ENCODE data around the gene RPP38.
A peak's percentile ranks its signal among the peaks of the same experiment; 100 is the strongest.

RPP38 gene

DNA sequence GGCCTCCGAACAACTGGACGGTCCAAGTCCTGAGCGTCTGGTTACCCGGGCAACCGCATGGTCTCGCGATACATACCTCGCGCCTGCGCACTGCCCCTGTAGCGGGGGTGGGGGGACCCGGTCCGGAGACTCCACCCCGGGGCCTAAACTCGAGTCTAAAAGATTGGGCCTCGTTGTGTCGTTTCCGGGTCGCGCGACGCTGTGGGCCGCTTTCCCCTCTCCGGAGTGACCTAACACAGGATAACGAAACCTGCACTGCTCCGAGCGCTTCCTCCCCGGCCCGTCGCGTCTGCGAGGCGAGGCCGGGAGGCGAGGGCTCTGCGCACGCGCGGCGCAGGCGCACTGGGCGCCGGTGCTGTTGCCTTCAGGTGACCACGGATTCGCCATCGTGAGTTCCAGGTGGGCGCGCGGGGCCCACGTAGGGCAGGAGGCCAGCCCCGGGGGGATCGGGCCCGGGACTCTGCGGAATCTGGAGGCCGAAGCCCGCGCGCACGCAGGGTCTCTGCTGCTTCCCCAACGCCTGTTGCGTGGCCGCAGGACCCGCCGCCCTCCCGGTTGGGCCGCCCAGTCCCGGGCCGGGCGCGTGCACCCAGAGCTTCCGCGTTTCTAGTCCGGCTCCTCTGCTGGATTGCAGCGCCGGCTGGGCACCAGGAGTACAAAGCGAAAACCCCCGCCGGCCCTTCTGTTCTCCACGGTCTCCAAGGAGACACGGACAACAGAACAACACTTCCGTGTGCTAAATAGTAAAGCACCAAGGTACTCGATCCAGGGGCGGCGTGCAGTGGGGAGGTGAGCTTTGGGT is at the start of gene RPP38:
RPP38 (plus strand) TSS at position 345 of the 802 bp plus-strand sequence. CDS start 5,960 bp downstream, outside the sequence.
- H3K9ac ChIP-seq (ENCODE audit: low read depth, low read length) = peak within 1 kb of the TSS; percentile 97
- peaks cover 2% of the 10 kb centered on the region for H3K36me3 ChIP-seq (ENCODE audit: control insufficient read depth, insufficient read depth, low read length)
- no peaks in the 10 kb centered on the region for H3K9me3 ChIP-seq (ENCODE audit: control insufficient read depth, insufficient read depth, low read length)
- H3K4me1 ChIP-seq (ENCODE audit: control insufficient read depth, insufficient read depth, low read length) = no peaks in the 10 kb centered on the region
- H3K27me3 ChIP-seq (ENCODE audit: control insufficient read depth, insufficient read depth, low read length) = no peaks in the 10 kb centered on the region
- peak within 1 kb of the TSS; percentile 93 for H3K4me3 ChIP-seq (ENCODE audit: low read depth, low read length)

- Histone ChIP-seq H3K4me1 (ENCODE audit: control insufficient read depth, insufficient read depth, low read length) (peaks cover 5% of the 10 kb centered on the region), H3K27me3 (ENCODE audit: control insufficient read depth, insufficient read depth, low read length) (no peaks in the 10 kb centered on the region), H3K9ac (ENCODE audit: low read depth, low read length) (no peak overlapping the region), H3K36me3 (ENCODE audit: control insufficient read depth, insufficient read depth, low read length) (no peaks in the 10 kb centered on the region), H3K4me3 (ENCODE audit: low read depth, low read length) (no peak overlapping the region), H3K9me3 (ENCODE audit: control insufficient read depth, insufficient read depth, low read length) (no peaks in the 10 kb centered on the region)
Observed at GRCh38 chr10:15049533-15049932, 47.6 kb upstream of the RPP38 start.

GRCh38 chr10:15052121-15052520 is 45.0 kb upstream of the RPP38 start:
- H3K4me3 ChIP-seq (ENCODE audit: low read depth, low read length) = no peak overlapping the region
- no peaks in the 10 kb centered on the region for H3K9me3 ChIP-seq (ENCODE audit: control insufficient read depth, insufficient read depth, low read length)
- H3K4me1 ChIP-seq (ENCODE audit: control insufficient read depth, insufficient read depth, low read length) = no peaks in the 10 kb centered on the region

GRCh38 chr10:15053061-15053460 is 44.1 kb upstream of the RPP38 start:
- H3K4me1 ChIP-seq (ENCODE audit: control insufficient read depth, insufficient read depth, low read length) = no peaks in the 10 kb centered on the region
- no peak overlapping the region for H3K4me3 ChIP-seq (ENCODE audit: low read depth, low read length)
- H3K27me3 ChIP-seq (ENCODE audit: control insufficient read depth, insufficient read depth, low read length) = no peaks in the 10 kb centered on the region
- no peaks in the 10 kb centered on the region for H3K9me3 ChIP-seq (ENCODE audit: control insufficient read depth, insufficient read depth, low read length)
- no peaks in the 10 kb centered on the region for H3K36me3 ChIP-seq (ENCODE audit: control insufficient read depth, insufficient read depth, low read length)
- no peak overlapping the region for H3K9ac ChIP-seq (ENCODE audit: low read depth, low read length)

More at GRCh38 chr10:15052121-15052520, 45.0 kb upstream of the RPP38 start:
- Histone ChIP-seq H3K36me3 (ENCODE audit: control insufficient read depth, insufficient read depth, low read length) (no peaks in the 10 kb centered on the region), H3K9ac (ENCODE audit: low read depth, low read length) (no peak overlapping the region), H3K27me3 (ENCODE audit: control insufficient read depth, insufficient read depth, low read length) (no peaks in the 10 kb centered on the region)

GRCh38 chr10:15058689-15059088 is 38.5 kb upstream of the RPP38 start:
- no peaks in the 10 kb centered on the region for H3K4me1 ChIP-seq (ENCODE audit: control insufficient read depth, insufficient read depth, low read length)
- no peaks in the 10 kb centered on the region for H3K27me3 ChIP-seq (ENCODE audit: control insufficient read depth, insufficient read depth, low read length)
- H3K9ac ChIP-seq (ENCODE audit: low read depth, low read length) = no peak overlapping the region
- no peaks in the 10 kb centered on the region for H3K36me3 ChIP-seq (ENCODE audit: control insufficient read depth, insufficient read depth, low read length)
- H3K4me3 ChIP-seq (ENCODE audit: low read depth, low read length) = no peak overlapping the region
- no peaks in the 10 kb centered on the region for H3K9me3 ChIP-seq (ENCODE audit: control insufficient read depth, insufficient read depth, low read length)

DNA sequence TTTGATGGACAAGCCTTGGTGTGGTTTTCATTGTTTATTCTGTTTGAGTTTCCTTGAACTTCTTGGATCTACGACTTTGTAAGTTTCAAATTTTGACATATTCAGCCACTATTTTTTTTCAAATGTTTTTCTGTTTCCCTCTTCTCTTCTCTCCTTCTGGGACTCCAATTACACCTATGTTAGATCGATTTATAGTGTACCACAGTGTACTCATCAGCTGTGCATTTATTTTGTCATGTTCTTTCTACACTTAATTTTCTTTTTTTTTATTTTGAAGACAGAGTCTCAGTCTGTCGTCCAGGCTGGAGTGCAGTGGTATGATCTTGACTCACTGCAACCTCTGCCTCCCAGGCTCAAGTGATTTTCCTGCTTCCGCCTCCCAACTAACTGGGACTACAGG is 37.2 kb upstream of the RPP38 start:
- no peaks in the 10 kb centered on the region for H3K36me3 ChIP-seq (ENCODE audit: control insufficient read depth, insufficient read depth, low read length)
- H3K4me3 ChIP-seq (ENCODE audit: low read depth, low read length) = no peak overlapping the region
- H3K27me3 ChIP-seq (ENCODE audit: control insufficient read depth, insufficient read depth, low read length) = no peaks in the 10 kb centered on the region
- H3K9me3 ChIP-seq (ENCODE audit: control insufficient read depth, insufficient read depth, low read length) = no peaks in the 10 kb centered on the region
- H3K4me1 ChIP-seq (ENCODE audit: control insufficient read depth, insufficient read depth, low read length) = no peaks in the 10 kb centered on the region
- H3K9ac ChIP-seq (ENCODE audit: low read depth, low read length) = no peak overlapping the region

- H3K4me1 ChIP-seq (ENCODE audit: control insufficient read depth, insufficient read depth, low read length) = no peaks in the 10 kb centered on the region
- H3K4me3 ChIP-seq (ENCODE audit: low read depth, low read length) = no peak overlapping the region
- H3K36me3 ChIP-seq (ENCODE audit: control insufficient read depth, insufficient read depth, low read length) = no peaks in the 10 kb centered on the region
- H3K9ac ChIP-seq (ENCODE audit: low read depth, low read length) = no peak overlapping the region
- H3K27me3 ChIP-seq (ENCODE audit: control insufficient read depth, insufficient read depth, low read length) = no peaks in the 10 kb centered on the region
- H3K9me3 ChIP-seq (ENCODE audit: control insufficient read depth, insufficient read depth, low read length) = no peaks in the 10 kb centered on the region
Observed at GRCh38 chr10:15060638-15061037, 36.5 kb upstream of the RPP38 start.

GRCh38 chr10:15067154-15067553 is 30.0 kb upstream of the RPP38 start:
- no peak overlapping the region for H3K9ac ChIP-seq (ENCODE audit: low read depth, low read length)
- no peaks in the 10 kb centered on the region for H3K9me3 ChIP-seq (ENCODE audit: control insufficient read depth, insufficient read depth, low read length)
- no peaks in the 10 kb centered on the region for H3K36me3 ChIP-seq (ENCODE audit: control insufficient read depth, insufficient read depth, low read length)
- H3K4me3 ChIP-seq (ENCODE audit: low read depth, low read length) = no peak overlapping the region
- no peaks in the 10 kb centered on the region for H3K4me1 ChIP-seq (ENCODE audit: control insufficient read depth, insufficient read depth, low read length)
- H3K27me3 ChIP-seq (ENCODE audit: control insufficient read depth, insufficient read depth, low read length) = no peaks in the 10 kb centered on the region

DNA sequence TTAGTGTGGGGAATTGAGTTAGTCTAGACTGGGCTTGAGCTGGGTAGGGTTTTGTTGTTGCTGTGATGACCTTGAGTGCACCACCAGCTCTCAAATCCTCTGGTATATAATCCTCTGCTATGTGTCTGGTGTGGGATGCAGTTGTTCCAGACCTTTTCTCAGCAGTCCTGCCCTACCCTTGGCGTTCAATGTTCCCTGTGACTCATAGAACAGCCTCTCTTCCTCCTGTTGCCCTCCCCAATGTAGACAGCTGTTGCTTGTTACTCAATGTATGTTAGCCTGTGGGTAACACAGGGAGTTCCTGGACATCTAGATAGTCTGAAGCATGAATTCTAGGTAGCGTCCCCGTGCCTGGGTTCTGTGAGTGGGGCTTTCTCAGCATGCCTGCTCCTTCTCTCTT is 28.4 kb upstream of the RPP38 start:
- Histone ChIP-seq H3K9ac (ENCODE audit: low read depth, low read length) (no peak overlapping the region), H3K4me3 (ENCODE audit: low read depth, low read length) (no peak overlapping the region), H3K9me3 (ENCODE audit: control insufficient read depth, insufficient read depth, low read length) (peaks cover 5% of the 10 kb centered on the region), H3K36me3 (ENCODE audit: control insufficient read depth, insufficient read depth, low read length) (no peaks in the 10 kb centered on the region), H3K27me3 (ENCODE audit: control insufficient read depth, insufficient read depth, low read length) (no peaks in the 10 kb centered on the region), H3K4me1 (ENCODE audit: control insufficient read depth, insufficient read depth, low read length) (no peaks in the 10 kb centered on the region)

- H3K4me3 ChIP-seq (ENCODE audit: low read depth, low read length) = no peak overlapping the region
- H3K9me3 ChIP-seq (ENCODE audit: control insufficient read depth, insufficient read depth, low read length) = peaks cover 5% of the 10 kb centered on the region
- no peaks in the 10 kb centered on the region for H3K4me1 ChIP-seq (ENCODE audit: control insufficient read depth, insufficient read depth, low read length)
- H3K9ac ChIP-seq (ENCODE audit: low read depth, low read length) = no peak overlapping the region
- H3K36me3 ChIP-seq (ENCODE audit: control insufficient read depth, insufficient read depth, low read length) = no peaks in the 10 kb centered on the region
- no peaks in the 10 kb centered on the region for H3K27me3 ChIP-seq (ENCODE audit: control insufficient read depth, insufficient read depth, low read length)
Observed at GRCh38 chr10:15069230-15069629, 27.9 kb upstream of the RPP38 start.

DNA sequence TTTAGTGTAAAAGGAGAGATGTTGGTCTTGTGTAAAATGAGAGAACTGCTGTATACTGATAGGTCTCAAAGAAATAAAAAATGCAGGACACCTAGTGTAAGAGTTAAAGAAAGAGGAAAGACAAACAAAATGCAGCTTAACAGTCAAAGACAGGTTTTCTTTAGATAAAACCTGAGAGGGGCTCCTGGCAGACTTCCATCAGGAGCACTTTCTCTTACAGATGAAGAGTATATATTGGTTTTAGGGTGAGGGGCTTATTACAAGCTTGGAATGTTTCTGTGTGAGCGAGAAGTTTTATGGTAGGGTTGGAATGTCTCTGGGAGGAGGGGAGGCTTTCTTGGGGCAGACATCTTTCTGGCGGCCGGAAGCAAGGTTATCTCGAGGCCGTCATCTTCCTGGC is 24.8 kb upstream of the RPP38 start:
- Histone ChIP-seq H3K4me3 (ENCODE audit: low read depth, low read length) (no peak overlapping the region), H3K27me3 (ENCODE audit: control insufficient read depth, insufficient read depth, low read length) (no peaks in the 10 kb centered on the region), H3K4me1 (ENCODE audit: control insufficient read depth, insufficient read depth, low read length) (no peaks in the 10 kb centered on the region), H3K36me3 (ENCODE audit: control insufficient read depth, insufficient read depth, low read length) (no peaks in the 10 kb centered on the region), H3K9me3 (ENCODE audit: control insufficient read depth, insufficient read depth, low read length) (peaks cover 5% of the 10 kb centered on the region), H3K9ac (ENCODE audit: low read depth, low read length) (no peak overlapping the region)

DNA sequence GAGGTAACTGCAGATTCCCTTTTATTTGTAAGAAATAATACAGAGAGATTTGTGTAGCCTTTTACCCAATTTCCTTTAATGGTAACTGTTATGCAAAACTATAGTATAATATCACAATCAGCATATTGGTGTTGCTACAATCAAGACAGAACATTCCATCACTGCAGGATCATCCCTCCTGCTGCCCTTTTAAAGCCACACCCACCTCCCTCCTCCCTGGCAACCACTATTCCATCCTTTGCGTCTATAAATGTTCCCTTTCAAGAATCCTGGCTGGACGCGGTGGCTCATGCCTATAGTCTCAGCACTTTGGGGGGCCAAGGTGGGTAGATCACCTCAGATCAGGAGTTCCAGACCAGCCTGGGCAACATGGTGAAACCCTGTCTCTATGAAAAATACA is 21.7 kb upstream of the RPP38 start:
- Histone ChIP-seq H3K4me1 (ENCODE audit: control insufficient read depth, insufficient read depth, low read length) (no peaks in the 10 kb centered on the region), H3K4me3 (ENCODE audit: low read depth, low read length) (no peak overlapping the region), H3K36me3 (ENCODE audit: control insufficient read depth, insufficient read depth, low read length) (no peaks in the 10 kb centered on the region), H3K9ac (ENCODE audit: low read depth, low read length) (no peak overlapping the region), H3K9me3 (ENCODE audit: control insufficient read depth, insufficient read depth, low read length) (peaks cover 5% of the 10 kb centered on the region), H3K27me3 (ENCODE audit: control insufficient read depth, insufficient read depth, low read length) (no peaks in the 10 kb centered on the region)
